ENCODE measurements around the gene ANKRD37. TPM values are rescaled to one million over a fixed set of nuclear protein-coding genes. Genes with fewer than 3 reads are reported as not detected.
A peak's percentile ranks its signal among the peaks of the same experiment; 100 is the strongest.

Gene ANKRD37
- total and polyA plus RNA-seq, 2 donors from 2014 or later = 13.0 to 14.2 TPM

- Histone ChIP-seq H3K27ac (ENCODE audit: low read depth in 2 of 2, low read length in 2 of 2) (no peak overlapping the region), H3K9ac (ENCODE audit: low read length in 3 of 3) (no peak overlapping the region)
Measured at GRCh38 chr4:185412412-185412811, 15.8 kb downstream of the ANKRD37 start.

GRCh38 chr4:185416955-185417354 is 20.3 kb downstream of the ANKRD37 start:
- Histone ChIP-seq H3K27ac (ENCODE audit: low read depth in 2 of 2, low read length in 2 of 2) (peak overlapping the region in 1 of 2 donors; percentile 64), H3K4me3 (ENCODE audit: low read length in 3 of 3) (no peak overlapping the region), H3K27me3 (ENCODE audit: control insufficient read depth, insufficient read depth, low read length) (no peaks in the 10 kb centered on the region), H3K4me1 (ENCODE audit: control insufficient read depth in 2 of 3, insufficient read depth in 2 of 3, low read depth in 1 of 3, low read length in 3 of 3) (peaks cover 0 to 16% (median 5%) of the 10 kb centered on the region in 3 donors), H3K9ac (ENCODE audit: low read length in 3 of 3) (no peak overlapping the region), H3K36me3 (ENCODE audit: control insufficient read depth in 2 of 3, insufficient read depth in 3 of 3, low read length in 3 of 3) (peaks cover 6 to 23% (median 9%) of the 10 kb centered on the region in 3 donors), H3K9me3 (ENCODE audit: control insufficient read depth in 2 of 3, insufficient read depth in 1 of 3, low read length in 3 of 3) (no peaks in the 10 kb centered on the region)
- no peak for TF ChIP-seq CTCF (IDR thresholded peaks at IDR 0.05; ENCODE audit: borderline replicate concordance, extremely low read depth, insufficient read depth)
- FAIRE-seq (no peak), DNase-seq (no peak)
- intact Hi-C loops (cut with DNase I) = no loop called here

More at GRCh38 chr4:185412412-185412811, 15.8 kb downstream of the ANKRD37 start:
- intact Hi-C loops (cut with DNase I) = no loop called here
- H3K4me1 ChIP-seq (ENCODE audit: control insufficient read depth in 2 of 3, insufficient read depth in 2 of 3, low read depth in 1 of 3, low read length in 3 of 3) = peaks cover 0 to 16% (median 5%) of the 10 kb centered on the region in 3 donors
- no peak overlapping the region for H3K4me3 ChIP-seq (ENCODE audit: low read length in 3 of 3)
- FAIRE-seq = no peak
- no peak for TF ChIP-seq CTCF (IDR thresholded peaks at IDR 0.05; ENCODE audit: borderline replicate concordance, extremely low read depth, insufficient read depth)
- no peaks in the 10 kb centered on the region for H3K27me3 ChIP-seq (ENCODE audit: control insufficient read depth, insufficient read depth, low read length)
- H3K36me3 ChIP-seq (ENCODE audit: control insufficient read depth in 2 of 3, insufficient read depth in 3 of 3, low read length in 3 of 3) = peaks cover 10 to 35% (median 15%) of the 10 kb centered on the region in 3 donors
- no peaks in the 10 kb centered on the region for H3K9me3 ChIP-seq (ENCODE audit: control insufficient read depth in 2 of 3, insufficient read depth in 1 of 3, low read length in 3 of 3)
- DNase-seq = no peak

- Histone ChIP-seq H3K4me1 (ENCODE audit: control insufficient read depth in 2 of 3, insufficient read depth in 2 of 3, low read depth in 1 of 3, low read length in 3 of 3) (peaks cover 4 to 8% (median 4%) of the 10 kb centered on the region in 3 donors), H3K9me3 (ENCODE audit: control insufficient read depth in 2 of 3, insufficient read depth in 1 of 3, low read length in 3 of 3) (no peaks in the 10 kb centered on the region), H3K27me3 (ENCODE audit: control insufficient read depth, insufficient read depth, low read length) (no peaks in the 10 kb centered on the region), H3K4me3 (ENCODE audit: low read length in 3 of 3) (no peak overlapping the region), H3K9ac (ENCODE audit: low read length in 3 of 3) (no peak overlapping the region), H3K27ac (ENCODE audit: low read depth in 2 of 2, low read length in 2 of 2) (no peak overlapping the region), H3K36me3 (ENCODE audit: control insufficient read depth in 2 of 3, insufficient read depth in 3 of 3, low read length in 3 of 3) (peaks cover 3 to 10% (median 4%) of the 10 kb centered on the region in 3 donors)
- TF ChIP-seq CTCF (IDR thresholded peaks at IDR 0.05; ENCODE audit: borderline replicate concordance, extremely low read depth, insufficient read depth) = no peak
- intact Hi-C loops (cut with DNase I) = no loop called here
- DNase-seq (no peak), FAIRE-seq (no peak)
Measured at GRCh38 chr4:185421366-185422124, 24.9 kb downstream of the ANKRD37 start.
